Adrenal gland (tissue), 12 donors: Measurements from ENCODE around the gene GRAMD1A. TPM values are rescaled to one million over a fixed set of nuclear protein-coding genes. Genes with fewer than 3 reads are reported as not detected.
"Not testable (repeated sequence)": the region's sequence is repeated elsewhere in the genome, so short reads cannot be mapped to it uniquely, and the experiment has no call there.

Experiments
- DNase-seq, 7 donors: peaks; one replicate each; pipeline ENCODE4 v3.0.0-alpha.2; 2019 to 2020
- H3K27ac ChIP-seq, 5 donors: fragments of 200-600 bp; sonication (generic) in 4 of 5; 1 replicate in 3 of 5; 2 replicates in 2 of 5; pipeline versions ENCODE4 v1.5.1 to v1.8.0; 2016 to 2020; ENCODE audit warnings: mild to moderate bottlenecking in 1 of 5
- H3K27me3 ChIP-seq: fragments of 200-600 bp; 2 replicates; pipeline ENCODE4 v1.8.0; 2021
- H3K36me3 ChIP-seq, 2 donors: fragments of 200-600 bp; replicated peaks in 1 of 2; 1 replicate in 1 of 2; 2 replicates in 1 of 2; pipeline versions ENCODE4 v1.5.1 to v1.8.0; 2018 to 2022
- H3K4me1 ChIP-seq, 2 donors: fragments of 200-600 bp; replicated peaks in 1 of 2; 1 replicate in 1 of 2; 2 replicates in 1 of 2; pipeline versions ENCODE4 v1.5.1 to v1.8.0; 2018 to 2021
- H3K4me3 ChIP-seq, 4 donors: fragments of 200-600 bp; sonication (generic) in 3 of 4; one replicate each; pipeline ENCODE4 v1.5.1; 2016 to 2018
- H3K9me3 ChIP-seq, 3 donors: fragments of 200-600 bp; sonication (generic) in 1 of 3; replicated peaks in 1 of 3; 1 replicate in 2 of 3; 2 replicates in 1 of 3; pipeline versions ENCODE4 v1.5.1 to v1.8.0; 2016 to 2021
- POLR2A ChIP-seq, 2 donors: fragments of 450-650 bp; IDR thresholded peaks; one replicate each; pipeline ENCODE4 v1.6.1; 2017; ENCODE audit warnings: antibody characterized with exemption in 2 of 2, mild to moderate bottlenecking in 2 of 2, moderate library complexity in 1 of 2
- WGBS, 4 donors: extraction: QIAGEN DNeasy Blood & Tissue Kit in 2 of 4; methylation state at CpG; one replicate each; pipeline versions ENCODE4 v1.1.5 to v1.1.7; 2013 to 2017; 5-methylcytosine and 5-hydroxymethylcytosine counted together
- intact Hi-C, 2 donors: fragments of 100-400 bp; cut with DNase I; formaldehyde crosslinking; loops; one replicate each; pipeline versions ENCODE4 v1.14.1 to v1.15.0; 2022 to 2023
- polyA plus RNA-seq, 3 donors: library from polyadenylated mRNA; stranded (reverse); fragments of 200-250 nt in 2 of 3; fragments of 350-450 nt in 1 of 3; fragmentation: Illumina TruSeq in 1 of 3; extraction: RNeasy Lipid Tissue Mini Kit (QIAGEN cat#74804) in 1 of 3; gene quantifications; one replicate each; pipeline ENCODE4 v1.2.3, GENCODE V29; 2013 to 2014
- total RNA-seq, 9 donors: library from RNA; depleted of rRNA in 4 of 9; stranded (reverse); fragments of >200 nt in 4 of 9; fragments of 120-200 nt in 1 of 9; fragmentation: NEBNext Ultra II Directional in 1 of 9; extraction: Animal tissue kit (Norgen Biotek cat#: 25700) in 1 of 9; gene quantifications; one replicate each; pipeline versions ENCODE4 v1.1.0 to v1.2.4, GENCODE V29; 2013 to 2023
- TF ChIP-seq, protein P1 (sequence below), 6 experiments: fragments of 450-650 bp in 4 of 6; fragments of 200-600 bp in 2 of 6; sonication (generic) in 1 of 6; IDR thresholded peaks; 1 replicate in 5 of 6; 2 replicates in 1 of 6; pipeline versions ENCODE4 v1.5.1 to v1.8.0; 2016 to 2021; ENCODE audit warnings: antibody characterized with exemption in 6 of 6, mild to moderate bottlenecking in 2 of 6, moderate library complexity in 1 of 6
- donor health status: healthy with polysubstance abuse.
- donor health status: Bipolar disorder and iron deficiency.
- donor health status: DM: yes; HTN: yes; CAD: no.
- donor health status: DM: no; HTN: no; CAD: no.
- donor health status: DM: no; HTN: no; CAD: no.
- donor health status: DM: yes; HTN: yes; CAD: no.

The GRAMD1A gene
- total and polyA plus RNA-seq, 12 donors, result 31.2 to 125 (median 77.2) TPM

DNA sequence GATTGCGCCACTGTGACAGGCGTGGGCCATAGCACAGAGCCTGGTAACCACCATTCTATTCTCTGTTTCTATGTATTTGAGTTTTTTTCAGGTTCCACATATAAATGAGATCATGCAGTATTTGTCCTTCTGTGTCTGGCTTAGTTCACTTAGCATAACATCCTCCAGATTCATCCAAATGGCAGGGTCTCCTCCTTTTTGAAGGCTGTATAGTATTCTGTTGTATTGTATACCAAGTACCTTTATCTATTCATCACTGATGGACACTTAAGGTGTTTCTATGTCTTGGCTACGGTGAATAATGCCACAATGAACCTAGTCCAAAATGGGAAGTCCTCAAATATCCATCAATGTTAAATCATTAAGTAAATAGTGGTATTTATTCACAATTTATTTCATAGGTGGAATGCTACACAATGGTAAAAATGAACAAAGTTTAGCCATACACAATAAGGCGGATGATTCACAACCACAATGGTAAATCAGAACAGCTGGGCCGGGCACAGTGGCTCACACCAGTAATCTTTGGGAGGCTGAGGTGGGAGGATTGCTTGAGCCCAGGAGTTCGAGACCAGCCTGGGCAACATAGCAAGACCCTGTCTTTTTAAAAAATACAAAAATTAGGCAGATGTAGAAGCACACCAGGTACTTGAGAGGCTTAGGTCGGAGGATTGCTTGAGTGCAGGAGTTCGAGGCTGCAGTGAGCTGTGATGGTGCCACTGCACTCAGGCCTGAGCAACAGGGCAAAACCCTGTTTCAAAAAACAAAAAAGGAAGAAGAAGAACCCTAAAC lies 8.4 kb upstream of the GRAMD1A start:
- WGBS, 4 donors, result 85 to 93% (median 87%) methylated on average over 8 of the region's 8 CpGs
- TF ChIP-seq, protein P1, sequence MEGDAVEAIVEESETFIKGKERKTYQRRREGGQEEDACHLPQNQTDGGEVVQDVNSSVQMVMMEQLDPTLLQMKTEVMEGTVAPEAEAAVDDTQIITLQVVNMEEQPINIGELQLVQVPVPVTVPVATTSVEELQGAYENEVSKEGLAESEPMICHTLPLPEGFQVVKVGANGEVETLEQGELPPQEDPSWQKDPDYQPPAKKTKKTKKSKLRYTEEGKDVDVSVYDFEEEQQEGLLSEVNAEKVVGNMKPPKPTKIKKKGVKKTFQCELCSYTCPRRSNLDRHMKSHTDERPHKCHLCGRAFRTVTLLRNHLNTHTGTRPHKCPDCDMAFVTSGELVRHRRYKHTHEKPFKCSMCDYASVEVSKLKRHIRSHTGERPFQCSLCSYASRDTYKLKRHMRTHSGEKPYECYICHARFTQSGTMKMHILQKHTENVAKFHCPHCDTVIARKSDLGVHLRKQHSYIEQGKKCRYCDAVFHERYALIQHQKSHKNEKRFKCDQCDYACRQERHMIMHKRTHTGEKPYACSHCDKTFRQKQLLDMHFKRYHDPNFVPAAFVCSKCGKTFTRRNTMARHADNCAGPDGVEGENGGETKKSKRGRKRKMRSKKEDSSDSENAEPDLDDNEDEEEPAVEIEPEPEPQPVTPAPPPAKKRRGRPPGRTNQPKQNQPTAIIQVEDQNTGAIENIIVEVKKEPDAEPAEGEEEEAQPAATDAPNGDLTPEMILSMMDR (IDR thresholded peaks at IDR 0.05), result no peak
- TF ChIP-seq POLR2A (IDR thresholded peaks at IDR 0.05), result no peak
- no peak for DNase-seq

DNA sequence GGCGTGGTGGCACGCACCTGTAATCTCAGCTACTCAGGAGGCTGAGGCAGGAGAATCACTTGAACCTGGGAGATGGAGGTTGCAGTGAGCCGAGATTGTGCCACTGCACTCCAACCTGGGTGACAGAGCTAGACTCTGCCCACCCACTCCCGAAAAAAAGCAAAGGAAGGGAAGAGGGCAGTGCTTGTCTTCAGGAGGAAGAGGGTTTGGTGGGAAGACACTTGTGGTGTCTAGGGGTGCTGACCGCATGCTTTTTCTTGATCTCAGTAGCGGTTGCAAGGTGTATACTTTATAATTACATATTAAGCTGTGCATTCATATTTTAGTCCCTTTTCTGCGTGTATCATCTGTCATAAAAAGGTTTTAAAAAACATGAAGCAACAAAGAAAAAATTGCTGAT lies 7.5 kb upstream of the GRAMD1A start:
- WGBS, 4 donors, result 73 to 93% (median 85%) methylated on average over 7 of the region's 7 CpGs
- H3K27me3 ChIP-seq, intact Hi-C loops, H3K27ac ChIP-seq, H3K4me3 ChIP-seq, H3K36me3 ChIP-seq, DNase-seq, H3K9me3 ChIP-seq: not testable (repeated sequence)
- H3K4me1 ChIP-seq, result peaks cover 0 to 14% of the 10 kb centered on the region in 2 donors

More for the DNA sequence above, 8.4 kb upstream of the GRAMD1A start:
- Histone ChIP-seq H3K4me1 (peaks cover 0 to 9% of the 10 kb centered on the region in 2 donors), H3K27me3 (no peaks in the 10 kb centered on the region), H3K27ac (no peak overlapping the region), H3K9me3 (no peaks in the 10 kb centered on the region), H3K36me3 (no peaks in the 10 kb centered on the region), H3K4me3 (no peak overlapping the region)
- intact Hi-C loops, result no loop called here

DNA sequence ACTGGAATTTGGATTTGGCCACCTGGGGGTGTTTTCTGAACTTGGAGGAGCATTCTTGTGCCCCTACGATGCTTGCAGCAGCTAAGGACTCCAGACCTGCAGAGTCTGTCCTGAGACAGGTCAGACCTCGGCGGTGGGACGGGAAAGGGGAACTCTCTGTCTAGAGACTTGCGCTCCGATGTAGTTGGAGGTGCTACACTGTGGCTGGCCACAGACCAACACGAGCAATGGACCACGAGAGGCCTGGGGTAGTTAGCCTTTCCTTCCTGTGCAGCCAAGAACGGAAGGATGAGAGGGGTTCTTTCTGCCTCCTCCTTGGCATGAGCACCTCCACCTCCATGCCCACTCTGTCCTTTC lies 5.9 kb upstream of the GRAMD1A start:
- no peaks in the 10 kb centered on the region for H3K9me3 ChIP-seq
- H3K36me3 ChIP-seq, result no peaks in the 10 kb centered on the region
- H3K4me3 ChIP-seq, result no peak overlapping the region
- no peak for DNase-seq
- H3K27ac ChIP-seq, result peak overlapping the region in 1 of 5 donors; percentile 74
- 60 to 82% (median 75%) methylated on average over 6 to 9 of the region's 9 CpGs for WGBS, 4 donors
- TF ChIP-seq POLR2A (IDR thresholded peaks at IDR 0.05), result no peak
- TF ChIP-seq, protein P1 (IDR thresholded peaks at IDR 0.05), result no peak
- intact Hi-C loops, result no loop called here
- H3K4me1 ChIP-seq, result peaks cover 3 to 25% of the 10 kb centered on the region in 2 donors
- no peaks in the 10 kb centered on the region for H3K27me3 ChIP-seq

DNA sequence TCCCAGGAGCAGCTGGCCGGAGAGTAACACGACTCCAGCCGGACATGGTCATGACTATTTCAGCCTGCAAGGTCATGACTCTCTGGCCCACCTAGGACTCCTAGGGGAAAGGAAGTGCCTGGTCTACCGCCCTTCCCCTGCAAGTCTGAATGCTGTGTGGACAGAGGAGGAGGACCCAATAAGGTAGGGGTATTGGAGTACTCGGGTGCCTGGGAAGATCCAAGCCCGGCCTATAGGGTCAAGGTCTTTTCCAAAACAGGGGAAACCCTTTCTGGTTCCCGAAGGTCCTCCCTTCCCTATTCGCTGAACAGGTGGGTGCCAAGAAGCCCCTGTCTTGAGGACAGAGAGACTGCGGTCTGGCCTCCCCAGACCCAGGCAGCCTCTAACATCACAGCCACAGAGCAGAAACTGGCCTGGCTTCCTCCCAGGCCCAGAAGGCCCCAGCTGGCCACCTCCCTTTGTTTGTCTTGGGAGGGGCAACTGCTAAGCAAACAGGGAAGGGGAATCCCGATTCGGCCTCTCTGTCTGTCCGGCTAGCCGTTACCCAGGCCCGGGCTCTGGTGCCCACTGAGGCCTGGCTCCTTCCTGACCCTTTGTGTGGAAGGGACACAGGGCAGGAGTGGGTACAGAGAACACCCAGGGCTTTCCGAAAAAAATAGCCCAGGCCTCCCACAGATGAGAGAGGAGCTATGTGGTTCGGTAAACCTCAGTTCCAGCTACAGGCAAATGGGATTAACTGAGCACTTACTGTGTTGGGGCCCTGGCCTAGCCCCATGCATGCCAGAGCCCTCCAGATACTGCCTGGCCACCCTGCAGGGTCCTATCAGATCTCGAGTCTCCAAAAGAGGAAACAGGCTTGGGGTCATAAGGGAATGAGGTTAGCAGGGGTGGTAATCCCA lies 5.2 kb upstream of the GRAMD1A start:
- Histone ChIP-seq H3K4me1 (peaks cover 7 to 29% of the 10 kb centered on the region in 2 donors), H3K4me3 (no peak overlapping the region), H3K9me3 (no peaks in the 10 kb centered on the region), H3K27me3 (no peaks in the 10 kb centered on the region), H3K36me3 (no peaks in the 10 kb centered on the region), H3K27ac (peak overlapping the region in 4 of 5 donors; percentile 27 to 74 (median 38))
- no peak for DNase-seq
- intact Hi-C loops, result no loop called here
- TF ChIP-seq, protein P1 (IDR thresholded peaks at IDR 0.05), result no peak
- no peak for TF ChIP-seq POLR2A (IDR thresholded peaks at IDR 0.05)
- 60 to 80% (median 67%) methylated on average over 14 to 17 of the region's 17 CpGs for WGBS, 4 donors
